Measurements from ENCODE around the gene MAP6D1.

The MAP6D1 gene

GRCh38 chr3:183822631-183823030, 2.7 kb downstream of the MAP6D1 start:
- DNase-seq = no peak

DNA sequence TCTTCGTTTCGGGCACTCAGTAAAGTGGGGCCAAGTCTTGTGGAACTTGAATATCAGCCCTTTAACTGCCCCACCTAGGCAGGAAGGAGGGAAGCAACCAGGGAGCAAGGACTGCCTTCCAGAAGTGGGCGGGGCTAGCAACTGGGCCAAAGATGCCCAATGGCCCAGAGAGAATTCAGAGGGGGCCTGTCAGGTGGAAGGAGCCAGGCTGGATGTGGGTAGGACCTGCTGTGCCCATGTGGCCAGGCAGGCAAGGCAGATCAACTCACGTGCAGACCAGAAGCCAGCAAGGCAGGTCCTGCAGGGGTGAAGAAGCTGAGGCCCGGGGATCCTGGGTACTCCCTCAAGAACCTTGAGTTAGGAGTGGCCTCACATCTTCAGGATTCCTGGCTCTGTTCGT, 5.5 kb downstream of the MAP6D1 start:
- no peak for DNase-seq

GRCh38 chr3:183818706-183819624, 6.4 kb downstream of the MAP6D1 start:
- no peak for DNase-seq

DNA sequence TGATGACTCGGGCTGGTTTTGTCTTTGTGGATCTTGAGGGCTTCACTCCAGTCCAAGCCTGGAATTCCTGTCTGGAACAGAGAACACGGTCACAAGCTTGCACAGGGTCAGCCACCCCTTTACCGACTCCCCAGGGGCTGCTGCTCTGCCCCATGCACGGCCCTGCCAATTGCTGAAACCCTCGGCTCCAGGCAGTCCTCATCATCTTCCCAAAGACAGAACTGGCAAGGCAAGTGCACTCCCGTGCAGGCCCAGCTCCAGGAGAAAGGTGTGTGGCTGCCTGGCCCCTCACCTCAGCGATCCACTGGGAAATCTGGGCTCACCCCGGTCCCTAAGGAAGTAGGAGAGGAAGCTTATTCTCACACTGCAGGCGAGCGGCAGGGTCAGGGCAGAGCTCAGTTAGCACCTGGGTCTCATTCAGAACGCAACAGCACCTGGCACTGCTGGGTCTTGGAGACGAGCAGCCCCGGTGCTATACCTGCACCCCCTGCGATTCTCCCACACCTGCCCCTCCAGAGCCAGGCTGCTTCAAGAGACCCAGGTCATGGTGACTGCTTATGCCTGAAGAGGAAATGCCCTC, 7.2 kb downstream of the MAP6D1 start:
- no peak for DNase-seq

GRCh38 chr3:183817639-183818038, 7.7 kb downstream of the MAP6D1 start:
- DNase-seq = no peak

DNA sequence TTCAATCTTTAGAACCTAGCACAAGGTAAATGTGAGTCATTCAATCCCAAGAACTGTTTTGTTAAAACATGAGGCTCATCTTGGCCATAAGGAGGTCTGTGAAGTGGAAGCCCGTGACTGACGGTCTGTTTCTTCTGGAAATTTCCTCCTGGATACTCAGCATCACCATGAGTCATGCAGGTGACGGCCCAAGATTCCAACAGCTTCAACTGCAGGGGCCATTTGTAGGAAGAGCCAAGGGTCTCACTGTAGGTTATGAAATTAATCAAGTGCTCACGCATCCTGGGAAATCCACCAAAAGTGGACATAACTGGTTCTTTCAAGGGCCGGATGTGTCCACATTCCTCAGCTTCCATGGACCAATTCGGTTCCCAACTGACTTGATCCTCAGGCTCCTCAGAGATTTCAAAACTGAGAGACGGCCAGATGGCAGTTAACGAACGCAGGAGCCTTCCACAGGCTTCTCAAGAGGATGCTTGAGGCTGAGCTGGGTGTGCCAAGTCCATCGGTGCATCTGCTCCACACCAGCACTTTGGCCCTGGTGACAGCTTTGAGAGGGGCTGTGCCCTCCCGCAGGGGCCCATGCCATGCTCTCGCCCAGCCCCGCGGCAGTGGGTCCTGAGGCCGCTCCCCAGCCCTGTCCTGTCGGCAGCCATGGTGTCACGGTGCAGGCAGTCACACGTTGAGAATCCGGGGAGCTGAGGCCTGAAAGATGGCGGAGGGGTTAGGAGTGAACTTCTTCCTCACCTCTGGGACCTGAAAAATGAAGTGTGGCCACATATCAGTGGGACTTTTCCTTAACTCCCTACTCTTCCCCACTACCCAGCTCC, 8.5 kb downstream of the MAP6D1 start:
- DNase-seq = no peak

DNA sequence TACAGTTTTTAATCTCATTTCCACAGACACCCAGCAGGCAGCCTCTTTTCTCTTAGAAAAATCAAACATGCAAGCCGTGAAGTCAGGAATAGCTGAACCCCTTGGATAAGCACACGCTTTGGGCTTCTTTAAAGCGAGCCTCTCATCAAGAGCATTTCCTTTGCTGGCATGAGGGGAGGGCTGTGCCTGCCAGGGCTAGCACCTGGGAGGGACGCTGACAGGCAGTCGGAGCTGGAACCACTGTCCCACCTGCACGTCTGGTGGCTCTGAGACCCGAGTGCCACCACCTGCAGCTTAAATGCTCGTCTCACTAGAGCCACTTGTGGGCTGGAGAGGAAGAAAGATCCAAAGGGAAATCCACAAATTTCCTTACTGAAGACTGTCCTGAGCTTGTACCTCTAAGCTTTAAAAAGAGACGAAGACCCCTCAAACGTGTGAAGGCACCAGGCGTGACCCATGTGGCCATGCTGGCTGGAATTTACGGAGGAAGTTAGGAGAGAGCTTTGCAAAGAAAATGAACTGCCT, 9.4 kb downstream of the MAP6D1 start:
- DNase-seq = no peak

DNA sequence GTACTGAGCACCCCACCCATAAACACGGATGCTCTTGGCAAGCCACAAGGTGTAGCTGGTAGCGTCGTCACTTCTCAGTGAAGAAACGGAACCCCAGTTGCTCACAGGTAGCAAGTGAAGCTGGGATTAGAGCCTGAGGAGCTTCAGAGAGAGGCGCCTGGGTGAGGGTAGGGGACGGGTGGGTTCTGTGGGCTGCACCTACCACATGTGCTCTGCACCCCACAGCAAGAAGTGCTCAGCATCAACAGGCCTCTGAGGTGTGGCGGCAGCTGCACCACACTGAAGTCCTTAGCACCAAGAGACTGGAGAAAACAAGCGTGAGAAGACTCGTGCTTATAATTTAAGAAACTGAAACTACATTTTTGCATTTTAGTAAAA, 9.8 kb downstream of the MAP6D1 start:
- no peak for DNase-seq

DNA sequence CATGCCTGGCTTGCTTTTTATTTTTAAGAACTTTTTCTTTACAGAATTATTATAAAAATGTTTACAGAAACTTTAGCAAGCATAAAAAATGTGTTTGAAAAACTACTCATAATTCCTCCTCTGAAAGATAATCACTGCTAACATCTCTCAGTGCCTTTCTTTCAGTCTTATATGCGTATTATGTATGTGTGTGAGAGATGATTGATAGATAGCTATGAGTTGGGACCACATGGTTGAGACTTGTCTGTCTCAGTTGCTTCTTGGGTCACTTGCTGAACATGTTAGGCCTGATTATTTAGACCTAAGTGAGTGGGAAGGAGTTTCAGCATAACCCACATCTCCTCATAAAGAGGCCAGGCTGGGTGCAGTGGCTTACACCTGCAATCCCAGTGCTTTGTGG, 11.1 kb downstream of the MAP6D1 start:
- no peak for DNase-seq

GRCh38 chr3:183812761-183813445, 12.5 kb downstream of the MAP6D1 start:
- no peak for DNase-seq

- DNase-seq = no peak
These were observed 13.7 kb downstream of the MAP6D1 start for GRCh38 chr3:183811638-183812037.

DNA sequence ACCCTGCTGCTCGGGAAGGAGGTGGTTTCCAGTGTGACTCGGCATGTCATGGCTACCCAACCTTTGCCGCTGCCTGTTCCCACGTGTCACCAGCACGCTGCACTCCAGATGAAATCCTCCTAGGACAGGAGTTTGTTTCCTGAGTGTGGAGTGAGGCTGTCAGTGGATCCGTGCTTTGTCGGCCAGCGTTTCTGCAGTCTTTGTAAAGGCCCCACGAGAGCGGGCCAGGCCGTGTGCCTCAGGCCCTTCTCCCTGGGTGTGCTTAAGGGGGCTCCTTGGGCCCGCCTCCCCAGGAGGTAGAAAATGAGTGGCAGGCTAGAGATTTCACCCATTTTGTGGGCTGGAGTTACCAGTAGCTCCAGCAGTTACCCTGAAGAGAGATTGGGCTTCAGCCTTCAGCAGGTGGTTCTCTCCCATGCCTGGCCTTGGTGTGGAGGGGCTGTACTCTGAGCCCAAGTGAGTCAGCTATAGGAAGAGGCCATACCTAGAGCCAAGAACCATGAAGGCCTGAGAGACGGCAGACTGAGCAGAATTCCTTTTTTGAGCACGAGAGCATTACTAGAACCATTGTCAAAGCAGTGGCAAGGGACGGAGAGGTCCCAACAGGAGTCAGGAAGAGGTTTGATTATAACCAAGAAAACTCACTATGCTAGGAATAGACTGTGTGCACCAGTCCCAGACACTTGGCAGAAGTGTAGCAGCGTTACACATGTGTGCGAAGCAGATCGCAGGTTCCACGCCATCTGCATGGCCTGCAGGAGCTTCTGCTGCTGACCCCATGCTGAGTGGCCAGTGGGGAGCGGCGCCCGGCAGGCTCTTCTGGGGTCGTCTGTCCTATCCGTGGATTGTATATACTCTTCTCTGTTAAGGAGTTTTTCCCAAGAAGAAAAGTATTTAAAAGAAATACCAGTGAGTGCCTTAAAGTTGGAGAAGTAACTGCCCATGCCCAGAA, 14.5 kb downstream of the MAP6D1 start:
- no peak for DNase-seq

DNA sequence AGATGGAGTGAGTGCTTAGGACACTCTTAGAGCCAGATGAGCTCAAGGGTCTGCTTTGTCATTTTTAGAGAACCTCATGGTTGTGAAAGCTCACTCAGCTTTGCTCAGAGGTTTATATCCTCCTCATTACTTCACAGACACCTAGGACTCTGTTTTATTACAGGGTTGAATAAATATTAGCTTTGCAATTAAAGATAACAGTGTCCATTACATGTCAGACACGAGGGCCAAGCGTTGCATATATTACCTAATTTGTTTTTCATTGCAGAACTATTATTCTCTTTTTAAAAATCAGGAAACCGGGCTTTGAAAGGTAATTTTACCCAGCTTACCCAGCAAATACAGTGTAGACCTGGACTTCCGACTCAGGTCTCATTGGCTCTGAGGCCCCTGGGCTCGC, 16.1 kb downstream of the MAP6D1 start:
- no peak for DNase-seq

GRCh38 chr3:183808355-183808754, 17.0 kb downstream of the MAP6D1 start:
- no peak for DNase-seq

- DNase-seq = no peak
These were observed 17.5 kb downstream of the MAP6D1 start for GRCh38 chr3:183807881-183808280.

DNA sequence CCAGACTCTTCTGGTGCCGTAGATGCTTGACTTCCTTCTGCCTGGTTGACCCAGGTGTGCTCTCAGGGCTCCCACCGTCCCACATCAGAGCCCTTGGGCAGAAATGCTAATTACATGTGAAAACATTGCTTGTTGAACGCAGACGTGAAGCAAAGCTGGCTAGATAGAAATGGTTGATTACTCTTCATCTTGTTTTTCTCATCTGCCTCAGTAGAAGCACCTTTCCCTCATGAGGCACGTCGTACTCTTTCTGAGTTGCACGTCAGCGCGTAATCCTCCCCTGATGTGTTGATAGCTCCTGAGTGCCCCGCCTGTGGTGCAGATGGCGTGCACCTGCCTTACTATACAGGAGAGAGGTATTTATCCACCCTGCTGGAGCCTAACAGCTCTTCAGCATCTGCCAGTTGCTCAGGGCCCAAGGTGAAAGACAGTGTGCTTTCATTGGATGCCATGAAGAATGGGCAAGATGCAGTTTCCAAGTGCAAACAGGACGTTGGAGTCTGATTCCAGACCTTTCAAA, 18.1 kb downstream of the MAP6D1 start:
- no peak for DNase-seq

DNA sequence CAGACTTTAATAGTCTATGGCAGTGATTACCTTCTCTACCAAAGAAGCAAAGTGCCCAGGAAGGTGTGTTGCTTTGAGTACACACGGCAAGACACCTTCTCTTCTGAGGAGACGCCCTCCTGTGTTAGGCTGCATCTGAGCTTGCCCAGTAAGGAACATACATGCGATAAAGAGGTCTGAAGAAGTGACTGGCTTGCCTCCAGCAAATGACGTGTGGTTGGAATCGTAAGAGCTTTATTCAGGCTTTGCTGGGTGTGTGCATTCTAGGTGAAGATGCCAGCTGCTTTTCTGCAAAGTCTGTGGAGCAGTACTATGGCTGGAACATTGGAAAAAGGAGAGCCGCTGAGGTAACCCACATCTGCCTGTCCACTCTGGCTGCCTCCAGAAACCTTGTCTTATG, 22.4 kb downstream of the MAP6D1 start:
- no peak for DNase-seq

GRCh38 chr3:183801601-183802000, 23.8 kb downstream of the MAP6D1 start:
- DNase-seq = no peak

GRCh38 chr3:183800243-183800863, 25.0 kb downstream of the MAP6D1 start:
- no peak for DNase-seq

DNA sequence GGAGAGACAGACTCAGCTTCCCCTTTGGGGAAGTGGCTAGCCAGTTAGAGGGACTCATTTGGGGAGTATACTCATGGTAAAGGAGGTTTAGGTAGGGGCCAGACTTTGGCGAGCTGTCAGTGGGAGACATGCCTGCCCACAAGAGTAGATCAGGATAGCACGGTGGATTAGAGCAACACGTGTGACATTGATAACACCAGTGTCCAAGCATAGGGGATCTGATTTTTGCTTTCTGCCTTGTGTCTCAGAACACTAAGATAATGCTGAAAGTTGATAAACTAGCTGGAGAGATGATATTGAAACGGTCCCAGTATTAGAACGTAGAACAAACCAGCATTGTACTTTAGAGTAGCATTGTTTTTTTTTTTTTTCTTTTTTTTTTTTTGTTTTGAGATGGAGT, 25.9 kb downstream of the MAP6D1 start:
- no peak for DNase-seq

- no peak for DNase-seq
These were observed 27.4 kb downstream of the MAP6D1 start for GRCh38 chr3:183797996-183798395.
